Measurements from ENCODE around the gene SMIM45.

The SMIM45 gene

GRCh38 chr22:42007922-42008321 lies 56.0 kb downstream of the SMIM45 start:
- no peak for DNase-seq (ENCODE audit: low spot score)

All from HuH-7 (cell line).